ENCODE data around the gene FGF6.

DNA sequence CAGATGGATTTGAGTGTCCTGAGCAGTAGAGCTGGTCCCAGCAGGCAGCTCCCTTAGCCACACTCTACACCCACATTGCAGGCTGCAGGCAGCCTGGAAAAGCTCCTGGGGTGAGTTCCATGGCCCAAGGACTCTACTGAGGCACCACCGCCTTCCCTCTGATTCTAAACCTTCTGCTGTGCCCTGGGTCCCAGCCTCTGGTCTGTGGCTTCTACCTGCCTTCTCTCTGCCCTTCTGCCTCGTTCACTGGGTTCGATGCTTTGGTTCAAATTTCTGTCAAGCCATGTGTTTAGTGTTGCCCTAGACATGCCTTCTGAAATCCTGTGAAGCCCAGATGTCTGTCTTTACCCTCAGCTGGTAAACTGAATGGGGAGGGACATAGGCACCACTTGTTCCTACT lies 1.5 kb upstream of the FGF6 start:
- no peak for TF ChIP-seq EP300 (IDR thresholded peaks at IDR 0.05)
- TF ChIP-seq, protein P1, sequence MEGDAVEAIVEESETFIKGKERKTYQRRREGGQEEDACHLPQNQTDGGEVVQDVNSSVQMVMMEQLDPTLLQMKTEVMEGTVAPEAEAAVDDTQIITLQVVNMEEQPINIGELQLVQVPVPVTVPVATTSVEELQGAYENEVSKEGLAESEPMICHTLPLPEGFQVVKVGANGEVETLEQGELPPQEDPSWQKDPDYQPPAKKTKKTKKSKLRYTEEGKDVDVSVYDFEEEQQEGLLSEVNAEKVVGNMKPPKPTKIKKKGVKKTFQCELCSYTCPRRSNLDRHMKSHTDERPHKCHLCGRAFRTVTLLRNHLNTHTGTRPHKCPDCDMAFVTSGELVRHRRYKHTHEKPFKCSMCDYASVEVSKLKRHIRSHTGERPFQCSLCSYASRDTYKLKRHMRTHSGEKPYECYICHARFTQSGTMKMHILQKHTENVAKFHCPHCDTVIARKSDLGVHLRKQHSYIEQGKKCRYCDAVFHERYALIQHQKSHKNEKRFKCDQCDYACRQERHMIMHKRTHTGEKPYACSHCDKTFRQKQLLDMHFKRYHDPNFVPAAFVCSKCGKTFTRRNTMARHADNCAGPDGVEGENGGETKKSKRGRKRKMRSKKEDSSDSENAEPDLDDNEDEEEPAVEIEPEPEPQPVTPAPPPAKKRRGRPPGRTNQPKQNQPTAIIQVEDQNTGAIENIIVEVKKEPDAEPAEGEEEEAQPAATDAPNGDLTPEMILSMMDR (IDR thresholded peaks at IDR 0.05) = no peak

Data from gastroesophageal sphincter (tissue), 3 donors.